NCI-H82 (cell line): ENCODE results near the gene OSBPL5.

Source experiments
- DNase-seq: peaks from one replicate; lab custom pipeline; 2025; lab: John Stamatoyannopoulos, UW

OSBPL5 gene

GRCh38 chr11:3099178-3099577 lies 65.9 kb downstream of the OSBPL5 start:
- no peak for DNase-seq

- no peak for DNase-seq
Measured at GRCh38 chr11:3096909-3097530, 68.1 kb downstream of the OSBPL5 start.

GRCh38 chr11:3095712-3096361 lies 69.3 kb downstream of the OSBPL5 start:
- peak; percentile 11 for DNase-seq

GRCh38 chr11:3094223-3094824 lies 70.8 kb downstream of the OSBPL5 start:
- DNase-seq, result no peak

- DNase-seq, result peak; percentile 29
Measured at GRCh38 chr11:3093281-3094191, 71.6 kb downstream of the OSBPL5 start.

- DNase-seq, result no peak
Measured at GRCh38 chr11:3092603-3093141, 72.4 kb downstream of the OSBPL5 start.

- peak; percentile 72 for DNase-seq
Measured at GRCh38 chr11:3091846-3092602, 73.1 kb downstream of the OSBPL5 start.

GRCh38 chr11:3091081-3091845 lies 73.8 kb downstream of the OSBPL5 start:
- no peak for DNase-seq

- no peak for DNase-seq
Measured at GRCh38 chr11:3090096-3090901, 74.8 kb downstream of the OSBPL5 start.

- DNase-seq, result no peak
Measured at GRCh38 chr11:3089236-3090061, 75.7 kb downstream of the OSBPL5 start.

- no peak for DNase-seq
Measured at GRCh38 chr11:3088806-3089205, 76.3 kb downstream of the OSBPL5 start.

GRCh38 chr11:3087821-3088800 lies 77.0 kb downstream of the OSBPL5 start:
- DNase-seq, result no peak

- DNase-seq, result no peak
Measured at GRCh38 chr11:3087373-3087772, 77.7 kb downstream of the OSBPL5 start.

GRCh38 chr11:3086671-3087150 lies 78.4 kb downstream of the OSBPL5 start:
- no peak for DNase-seq

GRCh38 chr11:3086114-3086513 lies 79.0 kb downstream of the OSBPL5 start:
- no peak for DNase-seq

- DNase-seq, result no peak
Measured at GRCh38 chr11:3085052-3085451, 80.1 kb downstream of the OSBPL5 start.

- no peak for DNase-seq
Measured at GRCh38 chr11:3083321-3083720, 81.8 kb downstream of the OSBPL5 start.

- no peak for DNase-seq
Measured at GRCh38 chr11:3081386-3081751, 83.7 kb downstream of the OSBPL5 start.
